ENCODE results near the gene CPED1.
"Not testable (repeated sequence)": the region's sequence is repeated elsewhere in the genome, so short reads cannot be mapped to it uniquely, and the experiment has no call there.

CPED1 gene

GRCh38 chr7:121020249-121020988 lies 31.9 kb downstream of the CPED1 start:
- no peak for DNase-seq (ENCODE audit: low spot score)

GRCh38 chr7:121020989-121021969 lies 32.8 kb downstream of the CPED1 start:
- DNase-seq (ENCODE audit: low spot score) = no peak

- DNase-seq (ENCODE audit: low spot score) = no peak
These were observed 34.7 kb downstream of the CPED1 start for GRCh38 chr7:121023194-121023593.

GRCh38 chr7:121023683-121024511 lies 35.4 kb downstream of the CPED1 start:
- no peak for DNase-seq (ENCODE audit: low spot score)

- no peak for DNase-seq (ENCODE audit: low spot score)
These were observed 36.1 kb downstream of the CPED1 start for GRCh38 chr7:121024611-121025010.

- no peak for DNase-seq (ENCODE audit: low spot score)
These were observed 37.6 kb downstream of the CPED1 start for GRCh38 chr7:121026159-121026558.

- DNase-seq (ENCODE audit: low spot score) = no peak
These were observed 38.1 kb downstream of the CPED1 start for GRCh38 chr7:121026577-121027111.

- no peak for DNase-seq (ENCODE audit: low spot score)
These were observed 39.5 kb downstream of the CPED1 start for GRCh38 chr7:121027761-121028669.

GRCh38 chr7:121029302-121029701 lies 40.8 kb downstream of the CPED1 start:
- no peak for DNase-seq (ENCODE audit: low spot score)

- DNase-seq (ENCODE audit: low spot score) = no peak
These were observed 41.8 kb downstream of the CPED1 start for GRCh38 chr7:121030308-121030707.

GRCh38 chr7:121032645-121033460 lies 44.3 kb downstream of the CPED1 start:
- DNase-seq (ENCODE audit: low spot score) = no peak

- DNase-seq (ENCODE audit: low spot score) = no peak
These were observed 46.4 kb downstream of the CPED1 start for GRCh38 chr7:121034929-121035328.

- DNase-seq (ENCODE audit: low spot score) = not testable (repeated sequence)
These were observed 48.3 kb downstream of the CPED1 start for GRCh38 chr7:121036776-121037175.

- not testable (repeated sequence) for DNase-seq (ENCODE audit: low spot score)
These were observed 48.8 kb downstream of the CPED1 start for GRCh38 chr7:121037329-121037728.

GRCh38 chr7:121037957-121038716 lies 49.6 kb downstream of the CPED1 start:
- DNase-seq (ENCODE audit: low spot score) = no peak

GRCh38 chr7:121038717-121039509 lies 50.4 kb downstream of the CPED1 start:
- DNase-seq (ENCODE audit: low spot score) = no peak

- DNase-seq (ENCODE audit: low spot score) = no peak
These were observed 51.0 kb downstream of the CPED1 start for GRCh38 chr7:121039510-121039822.

GRCh38 chr7:121039994-121040393 lies 51.5 kb downstream of the CPED1 start:
- DNase-seq (ENCODE audit: low spot score) = no peak

Data from ecto neural progenitor cell (in vitro differentiated cells).